Erythroblast (primary cell): ENCODE results near the gene CYP3A7.

Source experiments
- GATA1 ChIP-seq: IDR thresholded peaks from 2 replicates; pipeline ENCODE4 v1.6.1; 2011; ENCODE audit warnings: low read depth, mild to moderate bottlenecking, control low read depth, low read length, moderate library complexity
- POLR2A ChIP-seq: IDR thresholded peaks from 2 replicates; pipeline ENCODE4 v1.6.1; 2011; ENCODE audit warnings: mild to moderate bottlenecking, low read length

GRCh38 chr7:99677013-99677647 is 57.9 kb downstream of the CYP3A7 start:
- TF ChIP-seq POLR2A (no peak), GATA1 (no peak)
